Measurements from ENCODE around the gene TOMM20. TPM values are rescaled to one million over a fixed set of nuclear protein-coding genes. Genes with fewer than 3 reads are reported as not detected.

TOMM20 gene
- total RNA-seq, 1 experiment from 2014 or later = 197 TPM

DNA sequence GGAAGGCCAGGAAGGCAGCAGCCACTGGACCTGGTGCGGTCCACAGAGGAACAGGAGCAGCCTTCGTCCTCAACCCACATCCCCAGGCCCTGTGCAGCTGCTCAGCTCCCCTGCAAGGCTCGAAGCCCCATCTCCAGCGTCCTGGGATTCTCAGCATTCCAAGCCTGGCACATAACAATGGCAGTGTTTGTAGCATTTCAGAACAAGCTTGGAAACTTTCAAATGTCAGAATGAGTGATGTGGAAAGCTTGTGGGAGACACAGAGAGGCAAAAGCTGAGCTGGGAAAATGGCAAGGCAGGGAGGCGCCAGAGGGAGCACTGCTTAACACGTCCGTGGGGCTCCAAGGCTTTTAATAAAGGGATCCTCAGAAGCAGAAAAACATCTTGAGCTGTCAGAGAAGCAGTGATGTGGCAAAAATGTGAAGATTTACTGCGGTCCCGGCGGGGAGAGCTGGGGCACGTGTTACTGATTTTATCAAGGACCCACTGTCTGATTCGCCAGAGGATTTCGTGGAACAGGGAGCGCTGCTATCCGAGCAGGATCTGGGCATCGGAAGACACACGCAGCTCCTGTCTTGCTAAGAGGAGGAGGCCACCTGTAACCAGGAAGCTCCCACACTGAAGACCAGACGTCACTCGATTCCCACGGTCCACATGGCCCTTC lies 38.1 kb downstream of the TOMM20 start:
- peak overlapping the region; percentile 15 for H3K27ac ChIP-seq (ENCODE audit: insufficient read length, low read depth, low read length)

More for the DNA sequence above, 38.1 kb downstream of the TOMM20 start:
- H2BK15ac ChIP-seq (ENCODE audit: low read depth, low read length) = no peak overlapping the region
- peak overlapping the region; percentile 6 for H3K4me2 ChIP-seq (ENCODE audit: insufficient read depth, insufficient read length, low read length)
- peak overlapping the region; percentile 48 for H4K91ac ChIP-seq (ENCODE audit: insufficient read length, low read depth, low read length)
- peaks cover 4% of the 10 kb centered on the region for H3K23me2 ChIP-seq (ENCODE audit: insufficient read length, low read depth, low read length, poor library complexity, severe bottlenecking)
- peak overlapping the region; percentile 53 to 98 (median 98) for H3K27ac Mint-ChIP-seq
- H3K9me3 Mint-ChIP-seq = no peaks in the 10 kb centered on the region; a peak in 1 of 5 replicates
- H3K4ac ChIP-seq (ENCODE audit: low read depth, low read length) = peak overlapping the region; percentile 23; the same call in 1 of the 2 replicates
- peaks cover 35 to 39% of the 10 kb centered on the region in 2 experiments for H3K4me1 Mint-ChIP-seq
- no peak overlapping the region for H2BK20ac ChIP-seq (ENCODE audit: low read depth, low read length, poor library complexity, severe bottlenecking)
- H3K27me3 ChIP-seq (ENCODE audit: insufficient read depth, low read length) = no peaks in the 10 kb centered on the region
- H4K8ac ChIP-seq (replicated peaks; ENCODE audit: insufficient read length, low read depth, low read length) = peak overlapping the region; percentile 24
- H3K79me2 ChIP-seq (ENCODE audit: insufficient read depth, low read length) = no peaks in the 10 kb centered on the region
- peak; percentile 86 for DNase-seq
- H3K4me1 ChIP-seq (ENCODE audit: insufficient read depth, low read length) = peaks cover 14% of the 10 kb centered on the region
- H4K20me1 ChIP-seq (ENCODE audit: control insufficient read depth, insufficient read depth, insufficient read length) = no peaks in the 10 kb centered on the region
- H4K5ac ChIP-seq (ENCODE audit: insufficient read length, low read depth, low read length) = no peak overlapping the region
- H2BK120ac ChIP-seq (ENCODE audit: low read depth, low read length, poor library complexity, severe bottlenecking) = no peak overlapping the region
- H2BK5ac ChIP-seq (ENCODE audit: insufficient read length, low read length) = no peak overlapping the region
- H3K79me1 ChIP-seq (ENCODE audit: insufficient read depth, low read depth, low read length, poor library complexity, severe bottlenecking) = no peaks in the 10 kb centered on the region
- H3K27me3 Mint-ChIP-seq (ENCODE audit: low read depth) = no peaks in the 10 kb centered on the region
- H2BK12ac ChIP-seq (ENCODE audit: insufficient read length, low read depth, low read length) = peak overlapping the region; percentile 97
- H3T11ph ChIP-seq (ENCODE audit: low read length) = no peak overlapping the region
- no peak overlapping the region for H3K23ac ChIP-seq (ENCODE audit: insufficient read length, low read depth, low read length)
- H3K14ac ChIP-seq (ENCODE audit: insufficient read depth, low read length) = peak overlapping the region; percentile 20; the same call in 1 of the 2 replicates
- H3K4me3 Mint-ChIP-seq = no peak overlapping the region; a peak in 3 of 5 replicates
- no peak overlapping the region for H3K56ac ChIP-seq (ENCODE audit: insufficient read length, low read depth, low read length)
- H3K36me3 Mint-ChIP-seq (ENCODE audit: insufficient read depth in 1 of 3, low read depth in 3 of 3) = no peaks in the 10 kb centered on the region; a peak in 1 of 7 replicates
- TF ChIP-seq, protein P1, sequence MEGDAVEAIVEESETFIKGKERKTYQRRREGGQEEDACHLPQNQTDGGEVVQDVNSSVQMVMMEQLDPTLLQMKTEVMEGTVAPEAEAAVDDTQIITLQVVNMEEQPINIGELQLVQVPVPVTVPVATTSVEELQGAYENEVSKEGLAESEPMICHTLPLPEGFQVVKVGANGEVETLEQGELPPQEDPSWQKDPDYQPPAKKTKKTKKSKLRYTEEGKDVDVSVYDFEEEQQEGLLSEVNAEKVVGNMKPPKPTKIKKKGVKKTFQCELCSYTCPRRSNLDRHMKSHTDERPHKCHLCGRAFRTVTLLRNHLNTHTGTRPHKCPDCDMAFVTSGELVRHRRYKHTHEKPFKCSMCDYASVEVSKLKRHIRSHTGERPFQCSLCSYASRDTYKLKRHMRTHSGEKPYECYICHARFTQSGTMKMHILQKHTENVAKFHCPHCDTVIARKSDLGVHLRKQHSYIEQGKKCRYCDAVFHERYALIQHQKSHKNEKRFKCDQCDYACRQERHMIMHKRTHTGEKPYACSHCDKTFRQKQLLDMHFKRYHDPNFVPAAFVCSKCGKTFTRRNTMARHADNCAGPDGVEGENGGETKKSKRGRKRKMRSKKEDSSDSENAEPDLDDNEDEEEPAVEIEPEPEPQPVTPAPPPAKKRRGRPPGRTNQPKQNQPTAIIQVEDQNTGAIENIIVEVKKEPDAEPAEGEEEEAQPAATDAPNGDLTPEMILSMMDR (conservative IDR thresholded peaks at IDR 0.05) = peak; percentile 16; the same call in 2 of the 3 replicates
- H3K9me3 ChIP-seq (ENCODE audit: control insufficient read depth, low read depth, low read length) = no peaks in the 10 kb centered on the region
- peak overlapping the region; percentile 72 for H2AK5ac ChIP-seq (ENCODE audit: insufficient read length, low read length)
- no CpG with 5 or more reads among the region's 20 CpGs for WGBS (ENCODE audit: extremely low coverage, insufficient read length, low lambda C conversion rate)
- no peak overlapping the region for H3K9ac ChIP-seq (ENCODE audit: extremely low read depth, insufficient read length, low read length)
- H2AFZ ChIP-seq (ENCODE audit: low read length) = no peak overlapping the region
- H3K18ac ChIP-seq (ENCODE audit: insufficient read length, low read depth, low read length) = peak overlapping the region; percentile 74

Measured in H9 (cell line).